GM19193 (cell line): Measurements from ENCODE around the gene RBM33.

Experiments
- POLR2A ChIP-seq: IDR thresholded peaks from 4 replicates; pipeline ENCODE4 v1.6.1; 2011; ENCODE audit not compliant: insufficient read depth, insufficient read length; ENCODE audit errors: extremely low read depth

RBM33 gene

DNA sequence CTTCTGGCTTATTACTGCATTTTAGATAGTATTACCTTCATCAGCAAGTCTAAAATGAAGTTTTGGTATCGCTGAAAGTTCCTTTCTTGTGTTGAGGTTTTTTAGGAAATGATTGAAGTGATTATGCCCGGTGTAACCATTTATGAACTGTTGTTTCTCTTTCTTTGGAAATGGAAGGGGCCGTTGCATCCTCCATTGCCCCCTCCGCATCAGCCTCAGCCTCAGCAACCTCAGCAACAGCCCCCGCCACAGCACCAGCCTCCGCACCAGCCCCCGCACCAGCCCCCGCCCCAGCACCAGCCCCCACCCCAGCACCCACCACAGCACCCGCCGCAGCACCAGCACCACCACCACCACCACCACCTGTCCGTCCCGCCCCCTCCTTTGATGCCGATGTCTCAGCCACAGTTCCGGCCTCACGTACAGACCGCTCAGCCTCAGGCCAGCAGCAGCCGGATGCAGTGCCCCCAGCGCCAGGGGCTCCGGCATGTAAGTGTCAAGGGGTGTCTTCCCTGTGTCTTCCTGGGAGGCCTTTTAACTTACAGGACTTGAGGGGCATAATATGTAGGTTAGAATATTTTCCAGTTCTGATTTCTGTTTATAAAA lies 95.2 kb downstream of the RBM33 start:
- TF ChIP-seq POLR2A, result no peak

DNA sequence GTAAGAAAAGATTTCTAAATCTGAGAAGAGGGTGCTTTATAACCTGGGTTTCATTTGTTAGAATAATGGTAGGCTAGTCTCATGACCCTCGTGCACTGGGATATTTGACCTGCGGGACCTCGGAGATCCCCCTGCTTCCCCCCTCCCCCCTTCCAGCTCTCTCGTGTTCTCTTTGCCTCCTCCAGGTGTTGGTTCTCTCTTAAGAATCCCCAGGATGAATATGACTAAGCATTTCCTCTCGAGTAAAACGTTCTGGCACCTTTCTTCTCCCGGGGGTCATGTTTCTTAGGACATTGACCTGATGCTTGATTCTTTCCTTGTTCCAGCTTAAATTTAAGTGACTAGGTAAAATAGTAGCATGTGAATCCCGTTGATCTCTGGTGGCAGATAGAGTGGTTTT lies 96.6 kb downstream of the RBM33 start:
- TF ChIP-seq POLR2A, result no peak

DNA sequence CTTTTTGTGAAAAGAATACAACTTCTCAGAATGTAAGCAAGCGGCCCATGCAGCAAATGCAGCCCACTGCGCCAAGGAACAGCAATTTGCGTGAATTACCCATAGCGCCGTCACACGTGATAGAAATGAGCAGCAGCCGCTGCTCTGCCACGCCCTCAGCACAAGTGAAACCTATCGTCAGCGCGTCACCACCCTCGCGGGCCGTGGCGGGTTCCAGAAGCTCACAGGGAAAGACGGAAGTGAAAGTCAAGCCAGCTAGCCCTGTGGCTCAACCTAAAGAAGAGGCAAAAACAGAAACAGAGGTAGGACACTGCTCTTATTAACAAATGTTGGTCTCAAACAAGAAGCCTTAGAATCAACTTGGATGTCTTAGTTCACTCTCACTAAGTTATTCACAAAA lies 97.3 kb downstream of the RBM33 start:
- no peak for TF ChIP-seq POLR2A

DNA sequence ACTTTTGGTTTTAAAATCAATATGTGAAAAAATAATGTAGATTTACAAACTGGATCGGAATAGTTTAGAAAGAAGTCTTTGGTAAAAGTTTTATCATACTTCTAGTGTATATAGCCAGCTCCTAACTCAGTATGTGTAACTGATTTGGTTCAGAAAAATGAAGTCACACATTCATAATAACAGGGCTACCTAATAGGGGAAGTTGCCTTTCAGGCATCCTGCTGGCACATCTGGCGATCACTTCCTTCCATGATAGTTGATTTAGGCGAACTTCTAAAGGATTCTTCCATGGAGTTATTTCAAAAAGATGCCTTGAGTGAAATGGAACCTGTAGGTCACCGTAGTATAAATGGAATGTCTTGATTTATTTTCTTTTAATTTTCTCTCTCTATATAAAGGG lies 98.7 kb downstream of the RBM33 start:
- no peak for TF ChIP-seq POLR2A

DNA sequence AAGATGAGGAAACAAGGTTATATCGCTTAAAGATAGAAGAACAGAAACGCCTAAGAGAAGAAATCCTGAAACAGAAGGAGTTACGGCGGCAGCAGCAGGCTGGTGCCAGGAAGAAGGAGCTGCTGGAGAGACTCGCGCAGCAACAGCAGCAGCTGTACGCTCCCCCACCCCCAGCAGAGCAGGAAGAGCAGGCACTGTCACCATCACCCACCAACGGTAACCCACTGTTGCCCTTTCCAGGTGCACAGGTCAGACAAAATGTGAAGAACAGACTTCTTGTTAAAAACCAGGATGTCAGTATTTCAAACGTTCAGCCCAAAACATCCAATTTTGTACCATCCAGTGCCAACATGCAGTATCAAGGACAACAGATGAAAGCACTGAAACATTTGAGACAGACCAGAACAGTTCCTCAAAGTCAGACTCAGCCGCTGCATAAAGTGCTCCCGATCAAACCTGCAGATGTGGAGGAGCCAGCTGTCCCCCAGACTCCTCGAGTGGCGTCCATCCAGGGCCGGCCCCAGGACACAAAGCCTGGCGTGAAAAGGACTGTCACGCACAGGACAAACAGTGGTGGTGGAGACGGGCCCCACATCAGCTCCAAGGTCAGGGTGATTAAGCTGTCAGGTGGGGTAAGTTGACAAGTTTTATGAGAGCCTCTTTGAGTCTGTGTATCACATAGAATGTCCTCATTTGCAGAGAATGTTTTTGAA lies 100.7 kb downstream of the RBM33 start:
- TF ChIP-seq POLR2A, result no peak

DNA sequence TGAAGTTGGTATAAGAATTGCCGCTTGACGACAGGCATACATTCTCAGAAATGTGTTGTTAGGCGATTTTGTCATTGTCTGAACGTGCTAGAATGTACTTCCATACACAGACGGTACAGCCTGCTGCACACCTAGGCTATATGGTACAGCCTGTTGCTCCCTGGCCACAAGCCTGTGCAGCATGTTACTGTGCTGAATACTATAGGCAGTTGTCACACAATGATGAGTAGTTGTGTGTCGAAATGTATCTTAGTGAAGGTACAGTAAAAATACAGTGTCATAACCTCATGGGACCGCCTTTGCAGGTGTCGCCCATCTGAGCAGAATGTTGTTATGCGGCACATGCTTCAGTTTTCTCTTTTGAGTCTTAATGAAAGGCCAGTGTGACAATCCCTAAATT lies 101.3 kb downstream of the RBM33 start:
- no peak for TF ChIP-seq POLR2A

DNA sequence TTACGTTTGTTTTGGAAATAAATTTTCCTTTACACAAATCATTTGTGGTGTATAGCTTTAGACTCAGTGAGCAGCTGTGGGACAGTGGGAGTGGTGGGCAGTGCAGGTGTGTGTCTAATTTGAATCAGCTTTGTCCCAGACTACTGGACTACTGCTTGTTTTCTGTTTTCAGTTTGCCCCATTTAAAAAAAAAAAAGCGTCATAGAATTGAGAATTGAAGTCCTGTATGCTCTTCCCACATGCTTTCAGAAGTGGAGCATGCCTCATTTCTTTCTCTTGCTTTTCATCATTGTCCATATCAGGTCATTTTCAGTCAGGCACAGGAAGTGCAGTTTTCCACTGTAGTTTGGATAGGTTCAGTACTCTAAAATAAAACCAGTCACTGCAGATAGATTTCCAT lies 101.7 kb downstream of the RBM33 start:
- TF ChIP-seq POLR2A, result no peak

DNA sequence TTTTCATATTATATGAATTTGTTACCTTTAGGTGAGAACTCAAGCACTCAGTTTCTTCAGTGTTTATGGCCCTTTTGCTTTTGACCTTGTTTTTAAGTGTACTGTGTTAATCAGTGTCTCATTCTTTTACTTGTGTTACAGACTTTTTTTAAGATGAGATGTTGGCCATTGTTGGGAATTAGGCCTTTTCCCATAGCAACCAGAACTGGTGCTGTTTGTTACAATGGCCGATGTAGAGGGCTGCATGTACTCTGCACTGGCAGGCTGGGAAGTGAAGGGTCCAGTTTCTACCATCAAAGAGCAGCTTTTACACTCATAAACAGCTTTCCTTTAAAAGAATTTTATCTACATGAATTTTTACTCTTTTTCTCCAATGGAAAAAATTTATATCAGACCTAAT lies 102.7 kb downstream of the RBM33 start:
- TF ChIP-seq POLR2A, result no peak

DNA sequence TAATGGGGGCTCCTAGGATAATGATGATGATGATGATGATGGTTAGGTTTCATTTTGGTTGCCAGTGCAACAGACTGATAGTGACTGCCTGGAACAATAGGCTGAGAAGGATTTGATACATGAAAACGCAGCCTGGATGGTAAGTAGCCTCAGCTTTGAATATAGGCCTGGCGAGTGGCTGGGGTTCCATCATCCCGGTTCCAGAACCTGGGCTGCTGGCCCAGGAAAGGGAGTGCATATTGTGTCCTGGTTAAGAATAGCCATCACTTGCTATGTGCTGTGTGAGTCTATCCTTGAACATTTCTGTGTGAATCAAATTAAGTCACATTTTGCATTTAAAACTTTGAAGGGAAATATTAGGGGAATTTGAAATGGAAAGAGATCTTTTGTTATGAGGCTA lies 105.1 kb downstream of the RBM33 start:
- TF ChIP-seq POLR2A, result no peak

DNA sequence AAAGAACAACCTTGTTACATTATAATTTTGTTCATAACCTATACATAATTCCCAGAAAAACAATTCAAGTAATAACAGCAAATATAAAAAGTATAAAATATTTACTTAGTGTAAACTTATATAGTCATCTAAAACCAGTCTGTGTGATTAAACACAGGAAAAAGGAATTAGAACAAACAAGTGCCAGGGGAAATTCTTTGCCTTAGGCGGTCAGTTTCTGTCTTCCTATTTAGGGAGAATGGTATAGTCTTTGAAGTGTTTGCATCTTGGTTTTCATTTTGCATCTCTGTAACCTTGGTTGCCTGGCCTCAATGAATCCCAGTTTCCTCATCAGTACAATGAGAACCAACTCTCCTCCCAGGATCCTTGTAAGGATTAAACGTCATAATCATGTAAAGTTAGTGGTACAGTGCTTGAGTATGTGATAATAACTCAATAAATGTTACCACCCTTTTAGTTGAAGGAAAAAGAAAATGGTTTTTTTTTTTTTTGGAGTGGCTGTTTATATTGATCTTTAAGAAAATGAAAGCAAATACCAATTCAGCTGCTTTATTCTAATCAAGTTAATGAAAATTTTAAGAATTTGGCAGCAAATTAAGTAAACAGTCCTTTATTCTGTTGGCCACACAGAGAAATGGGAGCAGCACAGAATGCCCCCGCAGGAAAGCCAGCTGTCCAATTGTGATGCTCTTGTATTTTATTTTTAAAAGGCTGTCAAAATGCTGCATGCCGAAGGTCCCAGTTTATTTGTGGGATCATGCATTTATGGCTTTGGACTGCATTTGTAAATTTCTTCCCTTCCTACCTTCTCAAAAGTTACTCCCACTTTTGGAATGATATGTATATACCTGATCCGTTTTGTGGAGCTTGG lies 106.0 kb downstream of the RBM33 start:
- TF ChIP-seq POLR2A, result no peak

DNA sequence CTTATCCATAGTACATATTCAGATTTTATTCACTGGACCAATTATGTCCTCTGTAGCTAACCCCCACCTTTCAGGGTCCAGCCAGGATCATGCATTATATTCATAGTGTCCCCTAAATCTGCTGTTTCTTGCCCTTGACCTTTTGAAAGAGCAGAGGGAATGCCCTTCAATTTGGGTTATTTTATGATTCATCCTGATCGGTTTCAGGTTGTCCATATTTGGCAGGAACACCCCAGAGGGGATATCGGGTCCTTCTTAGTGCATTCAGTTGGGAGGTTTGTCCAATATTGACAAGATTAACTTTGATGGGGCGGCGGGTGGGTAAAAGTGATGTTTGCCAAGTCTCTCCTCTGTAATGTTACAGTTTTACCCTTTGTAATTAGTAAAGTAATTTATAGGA lies 106.9 kb downstream of the RBM33 start:
- TF ChIP-seq POLR2A, result no peak

DNA sequence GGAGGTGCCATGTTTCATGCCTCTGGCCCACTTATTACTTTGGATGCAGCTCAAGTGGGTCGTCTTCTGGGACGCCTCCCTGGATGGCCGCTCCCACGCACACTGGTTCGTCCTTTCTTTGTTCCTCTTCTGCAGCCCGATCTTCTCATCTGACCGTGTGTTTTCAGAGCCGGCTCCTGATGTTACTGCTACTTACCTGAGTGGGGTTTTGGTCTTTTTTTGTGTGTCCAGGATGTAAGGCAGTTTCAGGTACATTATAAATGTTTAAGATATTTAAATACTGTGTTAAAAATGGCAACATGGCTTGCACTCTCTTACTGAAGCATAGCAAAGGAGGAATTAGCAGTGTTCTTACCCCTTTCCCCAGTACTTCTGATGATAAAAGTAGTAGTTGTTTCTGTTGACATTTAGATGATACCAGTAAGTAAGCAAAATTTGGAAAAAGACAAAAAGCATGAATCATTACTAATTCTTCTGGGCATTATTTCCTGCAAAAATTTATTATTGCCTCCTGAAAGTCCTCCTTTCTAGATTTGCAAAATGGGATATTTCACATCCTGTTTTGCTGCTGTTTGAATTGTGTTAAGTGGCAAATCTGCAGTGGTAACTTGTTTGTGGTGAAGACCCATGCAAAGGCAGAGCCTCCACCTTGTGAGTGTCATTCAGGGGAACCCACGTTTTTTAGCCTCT lies 108.4 kb downstream of the RBM33 start:
- no peak for TF ChIP-seq POLR2A

DNA sequence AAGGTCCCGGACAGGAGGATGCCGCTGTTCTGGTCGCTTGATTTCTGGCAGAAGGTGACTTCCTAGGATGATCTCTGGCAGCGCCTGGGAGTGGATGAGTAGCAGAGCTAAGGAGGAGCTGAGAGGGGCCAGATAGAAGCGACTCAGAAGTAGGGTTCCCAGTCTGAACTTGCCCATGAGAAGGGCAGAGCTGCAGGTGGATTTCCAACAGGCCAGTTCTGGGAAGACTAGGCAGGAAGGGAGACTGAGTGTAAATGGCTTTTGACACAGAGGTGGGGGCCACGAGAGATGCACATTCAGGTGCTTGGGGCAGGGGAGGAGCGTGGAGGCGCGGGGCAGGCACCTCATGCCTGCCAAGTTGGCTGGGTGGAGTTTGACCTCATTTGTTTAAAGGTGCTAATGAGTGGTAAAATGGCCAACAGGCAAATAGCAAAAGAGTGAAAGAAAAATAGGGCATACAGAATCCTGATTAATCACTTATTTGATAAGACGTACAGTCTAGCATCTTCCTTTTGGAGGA lies 109.0 kb downstream of the RBM33 start:
- TF ChIP-seq POLR2A, result peak; percentile 28

DNA sequence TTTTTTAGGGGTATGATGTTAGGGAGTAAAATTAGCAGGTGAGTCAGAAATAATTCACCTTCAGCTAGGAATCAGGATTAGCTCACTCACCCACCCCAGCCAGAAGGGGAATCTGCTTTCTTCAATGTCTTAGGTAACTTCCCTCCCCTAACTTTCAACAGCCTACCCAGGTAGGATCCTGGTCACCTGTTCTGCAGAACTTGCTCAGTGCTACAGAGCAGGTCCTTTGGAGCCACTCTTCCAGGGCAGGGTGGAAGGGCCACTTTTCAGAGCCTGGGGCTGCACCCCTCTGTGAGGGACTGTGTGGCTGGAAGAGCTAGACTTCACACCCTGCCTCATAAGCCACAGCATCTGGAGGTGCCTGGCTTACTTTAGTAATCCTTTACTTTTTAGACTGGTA lies 109.7 kb downstream of the RBM33 start:
- TF ChIP-seq POLR2A, result no peak

DNA sequence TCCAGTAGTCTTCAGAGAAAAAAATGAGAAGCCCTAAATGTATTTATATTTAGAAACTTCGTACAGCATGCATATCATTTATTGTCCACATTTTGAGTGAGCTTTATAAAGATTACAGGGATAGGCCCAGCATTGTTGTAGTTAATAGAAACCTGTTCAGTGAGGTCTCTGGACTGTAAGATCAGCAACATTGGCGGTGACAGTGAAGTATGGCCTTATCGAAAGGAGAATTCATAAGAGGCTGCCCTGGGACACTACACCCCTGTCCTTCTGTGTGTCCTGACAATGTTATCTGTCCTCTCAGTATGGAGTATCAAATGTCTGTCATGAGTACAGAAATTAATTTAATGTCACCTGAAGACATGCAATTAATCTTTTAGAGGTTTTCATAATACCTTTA lies 110.6 kb downstream of the RBM33 start:
- no peak for TF ChIP-seq POLR2A
